GM18505 (cell line): ENCODE measurements around the gene GALNT17.

Experiments
- ATAC-seq: cut with Tn5 transposase; IDR thresholded peaks from one replicate; pipeline ENCODE4 v1.9.1; 2021; ENCODE audit not compliant: unreplicated experiment
- POLR2A ChIP-seq: IDR thresholded peaks from 4 replicates; pipeline ENCODE4 v1.6.1; 2011; ENCODE audit warnings: borderline replicate concordance; ENCODE audit not compliant: insufficient read depth, insufficient read length; ENCODE audit errors: extremely low read depth

The GALNT17 gene

GRCh38 chr7:71227126-71227525 lies 95.2 kb downstream of the GALNT17 start:
- no peak for TF ChIP-seq POLR2A
- no peak for ATAC-seq

DNA sequence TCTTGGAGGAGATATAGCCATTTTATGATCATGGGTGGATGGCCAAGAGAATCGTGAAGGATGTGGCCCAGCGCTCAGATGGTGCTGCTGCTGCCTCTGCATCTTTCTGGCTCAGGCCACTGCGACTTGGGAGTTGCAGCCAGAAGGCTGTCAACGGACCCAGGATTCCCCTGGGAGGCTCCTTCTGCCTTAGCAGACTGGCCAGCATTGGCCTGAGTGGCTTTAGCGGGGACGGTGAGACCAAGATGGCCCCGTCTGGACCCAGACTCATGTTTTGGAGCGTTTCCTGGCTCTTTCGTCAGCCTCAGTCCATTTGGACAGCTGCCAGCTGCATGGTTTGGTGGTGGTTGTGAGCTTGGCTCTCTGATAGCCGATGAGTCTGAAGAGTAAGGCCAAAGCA lies 97.2 kb downstream of the GALNT17 start:
- no peak for ATAC-seq
- TF ChIP-seq POLR2A = no peak

DNA sequence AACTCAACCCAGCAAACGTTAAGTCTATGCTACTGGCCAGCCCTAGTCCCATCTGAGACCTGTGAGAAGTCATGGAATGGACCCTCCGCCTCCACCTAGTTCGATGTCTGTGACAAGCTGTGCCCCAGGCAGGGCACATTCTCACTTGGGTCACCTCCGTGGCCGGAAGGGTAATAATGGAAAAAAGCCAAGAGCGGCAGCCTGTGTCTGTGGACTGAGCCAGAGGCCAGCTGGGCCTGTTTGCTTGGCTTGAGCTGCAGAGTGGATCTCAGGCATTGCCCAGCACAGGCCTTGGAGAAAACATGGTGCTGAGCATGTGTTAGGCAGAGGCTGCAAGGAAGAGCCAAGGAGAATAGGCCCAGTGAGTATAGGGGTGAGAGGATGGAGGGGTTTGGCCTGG lies 97.8 kb downstream of the GALNT17 start:
- no peak for TF ChIP-seq POLR2A
- ATAC-seq = no peak

DNA sequence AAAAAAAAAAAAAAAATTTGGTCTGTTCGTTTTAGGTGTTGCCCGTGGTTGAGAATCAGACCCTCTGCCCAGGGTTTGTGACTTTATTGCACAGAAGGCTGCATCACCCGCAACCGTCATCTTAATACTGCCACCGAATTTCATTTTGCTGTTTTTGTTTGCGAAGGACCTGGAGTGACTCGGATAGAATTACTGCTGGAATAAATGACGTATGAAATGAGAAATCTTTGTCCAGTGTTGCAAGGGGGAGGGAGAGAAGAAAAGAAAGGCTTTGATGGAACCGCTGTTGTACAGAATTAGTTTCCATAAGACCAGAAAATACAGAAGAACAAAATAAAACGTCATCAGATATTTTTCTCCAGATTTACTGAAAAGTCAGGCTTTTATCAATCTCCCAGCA lies 103.3 kb downstream of the GALNT17 start:
- TF ChIP-seq POLR2A = no peak
- no peak for ATAC-seq

DNA sequence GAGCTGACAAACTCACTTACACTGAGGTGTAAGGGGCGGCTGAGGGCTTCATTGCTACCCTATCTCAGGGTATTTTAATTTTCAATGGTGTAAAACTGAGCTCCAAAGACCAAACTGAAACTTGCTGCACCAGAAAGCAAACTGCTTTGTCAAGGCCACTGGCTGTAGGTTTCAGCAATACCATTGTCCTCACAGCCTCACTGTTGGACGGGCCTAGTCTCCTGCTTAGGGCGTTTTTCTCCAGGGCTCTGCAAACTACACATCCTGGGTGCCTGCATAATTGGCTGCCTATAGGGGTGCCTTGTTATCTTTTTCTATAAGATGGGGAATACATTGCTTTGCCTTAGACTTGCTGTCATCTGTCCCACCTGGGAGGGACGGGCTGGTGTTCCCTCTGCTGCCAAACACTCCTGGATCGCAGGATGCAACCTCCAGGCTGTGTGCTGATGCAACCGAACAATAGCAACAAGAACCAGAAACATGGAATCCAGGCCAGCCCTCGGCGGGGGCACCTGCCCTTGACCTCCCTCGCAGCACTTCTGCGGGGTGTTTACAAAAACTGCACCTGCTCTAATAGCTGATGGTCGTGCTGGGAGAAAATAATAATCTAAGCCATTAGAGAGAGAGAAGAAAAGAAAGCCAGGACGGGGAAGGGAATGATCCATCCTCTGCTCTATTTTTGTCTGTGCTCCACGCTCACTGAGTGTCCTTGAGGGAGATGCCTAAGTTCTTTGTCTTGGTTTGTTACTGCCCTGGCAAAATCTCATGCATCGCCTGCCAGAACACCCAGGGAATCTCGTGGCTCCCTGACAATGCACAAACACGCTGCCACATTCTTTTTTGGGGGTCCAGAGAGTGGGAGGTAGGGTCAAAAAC lies 104.5 kb downstream of the GALNT17 start:
- no peak for TF ChIP-seq POLR2A
- no peak for ATAC-seq

GRCh38 chr7:71237945-71238344 lies 106.0 kb downstream of the GALNT17 start:
- no peak for ATAC-seq
- no peak for TF ChIP-seq POLR2A

DNA sequence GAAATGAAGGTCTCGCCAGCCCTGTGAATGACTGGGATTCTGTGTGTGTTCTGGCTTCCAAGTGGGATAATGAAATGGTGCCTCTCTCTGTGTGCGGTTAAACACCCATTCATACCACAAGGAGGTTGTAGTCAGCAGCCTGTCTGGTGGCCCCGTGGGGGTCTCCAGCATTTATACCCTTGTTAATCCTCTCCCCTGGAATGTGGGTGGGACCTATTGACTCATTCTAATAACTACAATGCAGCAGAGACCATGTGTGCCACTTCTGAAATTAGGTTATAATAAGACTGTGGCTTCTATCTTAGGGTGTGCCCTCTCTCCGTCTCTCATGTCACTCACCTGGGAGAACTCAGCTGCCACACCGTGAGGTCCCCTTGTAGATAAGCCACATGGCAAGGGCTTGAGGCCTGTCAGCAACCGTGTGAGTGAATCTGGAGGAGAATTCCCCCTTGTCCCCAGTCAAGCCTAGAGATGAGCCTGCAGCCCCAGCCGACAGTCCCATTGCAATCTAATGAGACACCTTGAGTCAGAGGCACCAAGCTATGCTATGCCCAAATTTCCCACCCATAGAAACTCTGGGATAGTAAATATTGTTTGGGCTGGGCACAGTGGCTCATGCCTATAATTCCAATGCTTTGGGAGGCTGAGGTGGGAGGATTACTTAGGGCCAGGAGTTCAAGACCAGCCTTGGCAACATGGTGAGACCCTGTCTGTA lies 106.8 kb downstream of the GALNT17 start:
- no peak for ATAC-seq
- no peak for TF ChIP-seq POLR2A

DNA sequence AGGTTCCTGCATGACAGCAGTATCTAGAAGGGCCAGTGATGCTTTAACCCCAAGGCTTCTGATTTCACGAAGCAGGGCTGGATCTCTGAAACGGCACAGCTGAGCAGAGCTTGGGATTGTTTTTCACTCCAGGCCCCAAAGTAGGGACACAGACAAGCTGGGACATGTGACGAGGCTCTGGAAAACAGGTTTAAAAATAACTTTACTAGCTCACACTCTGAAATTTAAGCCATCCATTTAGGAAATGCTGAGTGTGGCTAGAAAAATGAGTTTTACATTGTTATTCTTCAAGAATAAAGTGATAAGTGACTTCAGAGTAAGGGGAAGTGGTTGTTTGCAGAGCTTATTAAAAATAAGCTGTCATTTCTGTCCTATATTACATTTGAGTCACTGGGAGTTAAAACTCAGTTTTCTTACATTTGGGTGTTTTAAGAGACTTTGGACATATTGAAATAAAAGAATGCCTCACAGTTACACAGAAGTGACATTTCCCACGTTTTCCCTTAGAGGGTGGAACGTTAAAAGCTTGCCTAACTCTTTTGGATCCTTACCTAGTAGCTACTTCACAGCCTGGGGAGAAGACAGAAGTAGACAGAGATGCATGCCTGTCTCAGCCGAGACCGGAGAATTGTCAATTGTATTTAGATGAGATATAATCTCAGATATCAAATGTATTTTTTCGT lies 107.8 kb downstream of the GALNT17 start:
- no peak for ATAC-seq
- TF ChIP-seq POLR2A = no peak

GRCh38 chr7:71243736-71244410 lies 111.9 kb downstream of the GALNT17 start:
- no peak for ATAC-seq
- TF ChIP-seq POLR2A = no peak

GRCh38 chr7:71245038-71245437 lies 113.1 kb downstream of the GALNT17 start:
- TF ChIP-seq POLR2A = no peak
- no peak for ATAC-seq

DNA sequence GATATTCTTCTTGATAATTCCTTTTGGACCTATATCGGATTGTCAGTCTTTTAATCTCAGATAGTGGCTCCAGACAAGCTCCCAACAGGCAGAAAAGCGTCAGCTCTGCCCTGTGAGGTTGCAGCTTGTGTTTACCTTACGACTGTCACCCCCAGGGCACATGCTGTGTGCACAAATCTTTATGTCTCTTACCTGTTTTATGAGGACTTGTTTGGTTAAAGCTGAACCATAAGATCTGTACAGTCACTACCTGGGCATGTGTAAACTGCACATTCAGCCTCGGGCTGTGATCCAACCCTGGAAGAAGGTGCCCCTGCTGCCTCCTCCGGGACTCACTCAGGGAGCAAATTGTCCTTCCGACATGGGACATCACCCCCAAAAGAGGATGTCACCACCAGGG lies 119.8 kb downstream of the GALNT17 start:
- no peak for TF ChIP-seq POLR2A
- ATAC-seq = no peak

DNA sequence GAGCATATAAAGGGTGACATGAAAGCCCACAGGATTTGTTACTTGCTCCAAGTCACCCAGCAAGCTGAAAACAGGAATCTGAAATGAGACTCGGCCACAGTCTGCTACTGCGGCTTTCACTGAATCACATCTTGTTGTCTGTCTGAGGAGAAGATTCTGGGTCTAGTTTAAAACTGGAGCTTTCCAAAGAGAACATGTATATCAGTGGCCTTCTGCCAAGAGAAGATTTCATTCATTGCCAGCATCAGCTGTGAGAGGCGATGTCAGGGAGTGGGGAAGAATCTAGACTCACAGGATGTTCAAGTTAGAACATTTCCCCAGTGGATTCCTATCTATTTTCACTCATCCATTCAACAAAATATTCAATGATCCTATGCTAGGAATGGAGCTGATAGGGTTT lies 122.8 kb downstream of the GALNT17 start:
- no peak for TF ChIP-seq POLR2A
- no peak for ATAC-seq
